ENCODE results near the gene LCE3A.
"Not testable (repeated sequence)": the region's sequence is repeated elsewhere in the genome, so short reads cannot be mapped to it uniquely, and the experiment has no call there.

The LCE3A gene, protein sequence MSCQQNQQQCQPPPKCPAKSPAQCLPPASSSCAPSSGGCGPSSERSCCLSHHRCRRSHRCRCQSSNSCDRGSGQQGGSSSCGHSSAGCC

GRCh38 chr1:152622803-152623202 is at the start of gene LCE3A:
Gene LCE3A (minus strand): TSS chr1:152623103. CDS start chr1:152623103, 0 bp downstream.
- DNase-seq = no peak

- DNase-seq = no peak
These were observed 44.7 kb upstream of the LCE3A start for GRCh38 chr1:152667648-152668047.

- not testable (repeated sequence) for DNase-seq
These were observed 43.3 kb upstream of the LCE3A start for GRCh38 chr1:152666171-152666570.

DNA sequence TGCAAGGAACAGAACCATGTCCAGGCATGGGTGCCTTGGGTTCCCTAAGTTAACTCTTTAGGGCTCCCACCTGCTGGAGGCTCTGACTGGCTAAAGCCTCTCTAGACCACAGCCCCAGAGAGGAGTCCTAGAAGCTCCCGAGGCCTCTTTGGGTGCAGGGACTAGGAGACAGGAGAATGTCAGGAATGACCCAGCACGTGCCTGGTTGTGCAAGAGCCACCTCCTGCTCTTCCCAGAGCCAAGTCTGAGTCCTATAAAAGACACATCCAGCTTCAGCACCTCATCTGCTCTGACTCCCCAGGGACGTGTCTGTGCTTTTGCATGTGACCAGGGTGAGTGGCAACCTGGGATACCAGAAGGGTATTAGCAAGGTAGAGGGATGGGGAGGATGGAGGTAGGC is 40.2 kb upstream of the LCE3A start, which contains the start of gene LCE2D:
LCE2D (plus strand) TSS at position 283 of the 400 bp plus-strand sequence. CDS start 726 bp downstream, outside the sequence.
- DNase-seq = no peak

- DNase-seq = no peak
These were observed 35.7 kb upstream of the LCE3A start for GRCh38 chr1:152658649-152659048.

DNA sequence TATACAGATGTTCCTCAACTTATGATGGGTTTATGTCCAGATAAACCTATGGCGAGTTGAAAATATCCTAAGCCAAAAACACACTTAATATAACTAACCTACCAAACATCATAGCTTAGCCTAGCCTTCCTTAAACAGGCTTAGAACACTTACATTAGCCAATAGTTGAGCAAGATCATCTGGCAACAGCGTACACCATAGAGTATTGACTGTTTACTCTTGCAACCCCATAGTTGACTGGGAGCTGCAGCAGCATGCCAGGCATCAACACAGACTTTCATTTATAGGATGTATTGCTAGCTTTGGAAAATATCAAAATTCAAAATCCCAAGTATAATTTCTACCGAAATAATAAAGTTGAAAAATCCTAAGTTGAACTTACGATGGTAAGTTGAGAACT is 34.8 kb upstream of the LCE3A start:
- no peak for DNase-seq

DNA sequence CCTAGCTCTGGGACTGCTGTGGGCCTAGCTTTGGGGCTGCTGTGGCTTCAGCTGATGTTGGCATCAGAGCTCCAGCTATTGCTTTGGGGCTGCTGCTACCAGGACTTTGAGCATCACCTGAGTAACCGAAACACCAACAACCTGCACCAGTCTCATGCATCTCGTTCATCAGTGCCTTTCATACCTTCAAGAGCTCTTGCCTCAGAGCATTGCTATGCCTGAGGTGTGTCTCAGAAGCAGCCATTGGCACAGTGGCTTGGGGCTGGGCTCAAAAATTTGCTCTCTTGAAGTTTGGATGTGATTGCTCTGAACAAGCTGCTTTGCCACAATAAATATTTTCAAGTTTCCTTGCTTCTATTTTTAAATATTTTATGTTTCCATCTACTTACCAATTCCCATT is 33.6 kb upstream of the LCE3A start:
- no peak for DNase-seq

GRCh38 chr1:152654110-152654509 is 31.2 kb upstream of the LCE3A start:
- peak; percentile 35 to 36 for DNase-seq

DNA sequence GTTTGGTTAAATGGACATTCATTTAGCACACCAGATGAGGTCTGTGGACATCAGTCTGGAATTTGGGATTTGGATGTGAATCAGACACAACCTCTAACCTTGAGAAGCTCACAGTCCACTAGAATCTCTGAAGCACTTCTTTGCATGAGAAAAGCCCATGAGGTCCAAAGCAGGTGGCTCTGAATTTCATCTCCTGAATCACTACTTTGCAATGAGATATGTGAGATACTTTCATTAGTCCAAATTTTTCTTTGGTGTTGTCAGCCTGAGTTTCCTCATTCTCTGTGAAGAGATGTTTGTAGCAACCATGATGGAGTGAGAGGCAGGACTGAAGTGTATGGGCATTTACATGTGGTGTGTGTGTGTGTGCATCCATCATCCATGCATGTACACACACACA is 23.8 kb upstream of the LCE3A start:
- DNase-seq = no peak

GRCh38 chr1:152645146-152645545 is 22.2 kb upstream of the LCE3A start:
- no peak for DNase-seq

GRCh38 chr1:152643945-152644344 is 21.0 kb upstream of the LCE3A start:
- DNase-seq = no peak

DNA sequence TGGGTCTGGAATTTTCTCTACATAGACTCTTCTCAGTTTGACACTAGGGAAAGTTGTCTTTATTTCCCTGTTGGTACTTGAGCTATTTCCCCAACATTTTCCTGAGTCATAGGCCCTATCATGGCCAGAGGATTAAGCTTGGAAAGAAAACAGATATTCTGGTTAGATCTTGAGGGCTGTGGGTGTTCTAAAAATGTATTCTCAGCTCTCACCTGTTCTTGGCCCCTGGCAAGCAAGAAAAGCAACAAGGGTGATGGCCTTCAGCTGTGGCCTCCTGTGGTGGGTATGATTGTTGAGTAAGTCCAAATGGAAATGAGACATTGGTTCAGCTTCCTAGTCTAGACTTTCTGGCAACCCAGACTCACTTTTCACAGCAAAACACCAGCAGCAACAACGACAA is 17.4 kb upstream of the LCE3A start:
- DNase-seq = no peak

GRCh38 chr1:152630596-152630995 is 7.7 kb upstream of the LCE3A start:
- DNase-seq = no peak

GRCh38 chr1:152626744-152627143 is 3.8 kb upstream of the LCE3A start:
- no peak for DNase-seq

GRCh38 chr1:152623203-152623844 is 421 bp upstream of the LCE3A start:
- DNase-seq = no peak

DNA sequence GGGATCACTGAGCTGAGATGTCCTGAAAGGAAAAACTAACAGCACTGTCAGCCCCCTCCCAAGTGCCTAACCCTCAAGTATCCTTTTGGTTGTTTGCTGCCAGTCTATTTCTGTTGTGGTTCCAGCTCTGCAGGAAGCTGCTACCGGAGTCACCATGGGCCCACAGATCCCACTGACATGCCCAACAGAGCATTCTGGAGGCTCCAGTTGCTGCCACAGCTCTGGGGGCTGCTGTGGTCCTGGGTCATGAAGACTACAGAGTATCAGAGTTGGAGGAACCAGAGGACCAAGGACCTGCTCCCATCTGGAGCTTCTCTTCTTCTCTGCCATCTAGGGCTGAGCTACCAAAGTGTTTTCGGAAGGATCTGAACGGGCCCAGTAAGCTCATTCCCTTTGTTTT is 910 bp downstream of the LCE3A start:
- DNase-seq = no peak

- no peak for DNase-seq
These were observed 9.4 kb downstream of the LCE3A start, which contains the start of gene LCE3B for GRCh38 chr1:152613511-152613910. Gene LCE3B (plus strand): TSS chr1:152613811. CDS start chr1:152613811, 0 bp downstream.

GRCh38 chr1:152599934-152600333 is 23.0 kb downstream of the LCE3A start, which contains the start of gene LCE3C:
Gene LCE3C (plus strand): TSS chr1:152600234. CDS start chr1:152600732, 498 bp downstream.
- no peak for DNase-seq

- DNase-seq = no peak
These were observed 25.9 kb downstream of the LCE3A start for GRCh38 chr1:152596986-152597385.

DNA sequence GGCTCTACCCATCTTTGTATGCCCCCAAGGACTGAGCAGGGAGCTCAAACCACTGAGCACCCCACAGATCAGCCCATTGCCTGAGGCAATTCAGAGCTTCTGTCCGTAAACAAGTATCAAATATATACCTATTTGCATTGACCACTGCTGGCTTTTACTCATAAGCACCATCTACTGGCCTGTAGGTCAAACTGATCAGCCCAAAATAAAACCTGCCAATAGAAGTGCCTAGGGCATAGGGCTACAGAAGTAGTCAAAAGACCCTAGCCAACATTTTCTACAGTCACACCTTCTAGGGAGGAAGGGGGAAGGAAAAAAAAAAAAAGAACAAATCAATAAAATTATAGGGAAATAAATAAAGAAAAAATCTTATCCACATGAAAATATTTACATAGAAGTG is 37.3 kb downstream of the LCE3A start:
- DNase-seq = no peak

DNA sequence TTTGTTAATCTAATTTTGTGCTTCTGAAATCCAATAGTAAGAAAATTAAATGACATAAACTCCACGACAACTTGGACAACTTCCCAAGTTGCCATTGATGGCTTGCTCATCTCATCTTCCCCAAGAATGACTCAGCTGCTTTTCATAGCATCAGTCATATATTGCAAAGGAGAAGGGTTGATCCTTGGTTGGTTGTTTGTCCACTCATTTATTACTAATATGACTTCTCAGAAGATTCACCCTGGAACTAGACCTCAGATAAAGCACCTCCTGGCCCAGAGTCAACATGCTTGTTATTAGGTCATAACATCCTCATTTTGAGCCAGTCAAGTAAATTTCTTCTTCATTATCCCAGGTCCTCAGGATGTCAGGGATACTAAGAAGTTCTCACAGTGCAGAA is 40.3 kb downstream of the LCE3A start:
- no peak for DNase-seq

GRCh38 chr1:152580433-152580832 is 42.5 kb downstream of the LCE3A start, which contains the start of gene LCE3D:
Gene LCE3D (minus strand): TSS chr1:152580516. CDS start chr1:152579936, 580 bp downstream.
- no peak for DNase-seq

DNA sequence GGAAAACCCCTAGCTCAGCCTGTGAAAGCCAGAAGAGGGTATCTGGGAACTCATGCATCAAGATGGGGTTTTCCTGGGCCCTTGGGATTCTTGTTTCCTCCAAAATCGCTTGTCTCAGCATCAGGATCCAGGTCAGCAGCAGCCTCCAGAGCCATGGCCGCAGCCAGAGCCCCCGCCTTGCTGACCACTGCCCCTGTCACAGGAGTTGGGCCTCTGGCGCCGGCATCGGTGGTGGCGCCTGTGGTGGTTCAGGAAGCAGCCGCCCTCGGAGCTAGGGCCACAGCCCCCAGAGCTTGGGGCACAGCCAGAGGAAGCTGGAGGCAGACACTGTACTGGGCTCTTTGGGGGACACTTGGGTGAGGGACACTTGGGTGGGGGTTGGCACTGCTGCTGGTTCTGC is 43.4 kb downstream of the LCE3A start:
- DNase-seq = not testable (repeated sequence)

DNA sequence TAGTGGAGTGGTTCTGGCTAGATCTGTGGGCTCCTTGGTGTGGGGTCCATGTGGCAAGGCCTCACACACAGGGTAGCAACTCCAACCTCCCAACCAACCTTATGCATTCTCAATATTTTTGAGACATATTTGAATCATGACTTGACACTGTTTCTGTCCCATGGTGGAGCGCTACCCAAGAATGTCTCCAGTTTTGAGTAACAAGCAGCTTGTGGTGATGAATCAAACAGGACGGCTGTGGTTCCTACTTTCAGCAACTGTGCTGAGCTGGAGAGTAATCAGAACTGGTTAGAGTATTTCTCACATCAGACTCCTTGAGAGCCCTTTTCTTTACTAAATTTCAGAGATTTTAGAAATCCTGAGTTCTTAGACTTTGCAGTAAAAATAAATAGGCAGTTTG is 45.7 kb downstream of the LCE3A start:
- DNase-seq = no peak

Data from CD4-positive, alpha-beta T cell treated with Interleukin-4 for 1 hour (primary cell).